B cell (primary cell): Measurements from ENCODE around the gene ARHGAP33. TPM values are rescaled to one million over a fixed set of nuclear protein-coding genes. Genes with fewer than 3 reads are reported as not detected.

ENCODE experiments used
- ATAC-seq: fragments of 200-7000 bp; cut with Tn5 transposase; one replicate; pipeline ENCODE4 v1.10.0; 2021; ENCODE audit warnings: low read depth, mild to moderate bottlenecking, moderate number of reproducible peaks, moderate library complexity
- CTCF ChIA-PET: fragments of 350-600 bp; sonication (Branson Sonifier 250); formaldehyde crosslinking; loops from one replicate; lab custom pipeline; 2021; ENCODE audit warnings: antibody characterized with exemption, inconsistent platforms; lab: Charles Lee
- POLR2A ChIA-PET: fragments of 350-600 bp; sonication (Branson Sonifier 250); formaldehyde crosslinking; loops from one replicate; lab custom pipeline; 2021; ENCODE audit warnings: antibody characterized with exemption; lab: Charles Lee
- DNase-seq: peaks from one replicate; pipeline ENCODE4 v3.0.0; 2013
- H2AFZ ChIP-seq: 2 replicates; pipeline ENCODE4 v1.6.1; 2012; ENCODE audit warnings: mild to moderate bottlenecking, low read depth, low read length; ENCODE audit not compliant: insufficient read depth, poor library complexity, severe bottlenecking
- H3K27ac ChIP-seq, 2 donors: 1 replicate in 1 of 2; 2 replicates in 1 of 2; pipeline ENCODE4 v1.5.1; 2012 to 2013; ENCODE audit warnings: low read length in 2 of 2, mild to moderate bottlenecking in 2 of 2, moderate library complexity in 1 of 2
- H3K27me3 ChIP-seq, 4 experiments: fragments of 200-600 bp in 1 of 4; sonication (generic) in 1 of 4; replicated peaks in 1 of 4; 1 replicate in 2 of 4; 2 replicates in 2 of 4; pipeline versions ENCODE4 v1.6.1 to v1.7.0; 2013 to 2016; ENCODE audit warnings: low read length in 3 of 4, mild to moderate bottlenecking in 2 of 4, mixed read lengths in 1 of 4, moderate library complexity in 1 of 4; ENCODE audit not compliant: insufficient read depth in 4 of 4, control insufficient read depth in 3 of 4; ENCODE audit errors: control extremely low read depth in 1 of 4
- H3K36me3 ChIP-seq, 2 experiments: replicated peaks in 1 of 2; 1 replicate in 1 of 2; 2 replicates in 1 of 2; pipeline versions ENCODE4 v1.6.1 to v1.7.1; 2013; ENCODE audit warnings: low read length in 1 of 2; ENCODE audit not compliant: insufficient read depth in 2 of 2, control insufficient read depth in 1 of 2; ENCODE audit errors: control extremely low read depth in 1 of 2, extremely low read depth in 1 of 2
- H3K4me1 ChIP-seq, 2 donors: fragments of 200-600 bp in 1 of 2; sonication (generic) in 1 of 2; 1 replicate in 1 of 2; 2 replicates in 1 of 2; pipeline versions ENCODE4 v1.5.1 to v1.6.1; 2013 to 2017; ENCODE audit warnings: low read length in 2 of 2; ENCODE audit not compliant: control insufficient read depth in 2 of 2, insufficient read depth in 2 of 2
- H3K4me2 ChIP-seq: replicated peaks from 2 replicates; pipeline ENCODE3; 2012; ENCODE audit warnings: mild to moderate bottlenecking, low read depth, low read length; ENCODE audit not compliant: poor library complexity, severe bottlenecking
- H3K4me3 ChIP-seq, 5 experiments: fragments of 200-600 bp in 1 of 5; sonication (generic) in 1 of 5; 1 replicate in 3 of 5; 2 replicates in 2 of 5; pipeline versions ENCODE4 v1.5.1 to v1.7.0; 2011 to 2016; ENCODE audit warnings: low read length in 4 of 5, mild to moderate bottlenecking in 4 of 5, low read depth in 2 of 5, control low read depth in 1 of 5, moderate library complexity in 1 of 5; ENCODE audit not compliant: insufficient read depth in 1 of 5; ENCODE audit errors: control extremely low read depth in 1 of 5, extremely low read depth in 1 of 5
- H3K79me2 ChIP-seq: fragments of 200-600 bp; sonication (generic); one replicate; pipeline ENCODE4 v1.6.0; 2016; ENCODE audit warnings: low read length; ENCODE audit not compliant: control insufficient read depth, insufficient read depth
- H3K9ac ChIP-seq: fragments of 200-600 bp; sonication (generic); 2 replicates; pipeline ENCODE4 v1.6.1; 2017; ENCODE audit warnings: mild to moderate bottlenecking, low read length, moderate library complexity
- H3K9me3 ChIP-seq, 3 donors: one replicate each; pipeline versions ENCODE4 v1.6.1 to v1.7.1; 2013; ENCODE audit warnings: low read length in 2 of 3; ENCODE audit not compliant: control insufficient read depth in 2 of 3, insufficient read depth in 1 of 3; ENCODE audit errors: control extremely low read depth in 1 of 3
- H4K20me1 ChIP-seq: 2 replicates; pipeline ENCODE4 v1.6.0; 2012; ENCODE audit warnings: mild to moderate bottlenecking, low read length; ENCODE audit not compliant: insufficient read depth, control insufficient read depth, poor library complexity, severe bottlenecking
- H3K27ac Mint-ChIP-seq: one replicate; pipeline ENCODE4 v1.8.0; 2021; ENCODE audit warnings: mixed read lengths
- H3K27me3 Mint-ChIP-seq: one replicate; pipeline ENCODE4 v1.8.0; 2021; ENCODE audit warnings: mixed read lengths
- H3K4me1 Mint-ChIP-seq: one replicate; pipeline ENCODE4 v1.8.0; 2021; ENCODE audit warnings: mixed read lengths
- H3K4me3 Mint-ChIP-seq: one replicate; pipeline ENCODE4 v1.8.0; 2021; ENCODE audit warnings: mixed read lengths
- H3K9me3 Mint-ChIP-seq: one replicate; pipeline ENCODE4 v1.8.0; 2022; ENCODE audit warnings: mixed read lengths; ENCODE audit not compliant: insufficient read depth
- EZH2 ChIP-seq: IDR thresholded peaks from 2 replicates; pipeline ENCODE4 v1.6.1; 2012; ENCODE audit warnings: borderline replicate concordance, low read depth, mild to moderate bottlenecking, moderate library complexity, low read length; ENCODE audit not compliant: insufficient read depth, poor library complexity, severe bottlenecking
- WGBS: methylation state at CpG from one replicate; pipeline ENCODE4 v1.1.5; 2013; ENCODE audit warnings: missing lambda C conversion rate; ENCODE audit not compliant: insufficient coverage; 5-methylcytosine and 5-hydroxymethylcytosine counted together
- intact Hi-C: fragments of 100-400 bp; cut with micrococcal nuclease; formaldehyde crosslinking; loops from one replicate; pipeline ENCODE4 v1.10.0; 2022
- polyA plus RNA-seq: library from polyadenylated mRNA; depleted of rRNA; stranded (reverse); fragments of >200 nt; gene quantifications from 2 replicates; pipeline ENCODE4 v1.2.3, GENCODE V29; 2012
- total RNA-seq, 2 donors: library from RNA; stranded (reverse); fragments of 120-200 nt in 1 of 2; gene quantifications; 1 replicate in 1 of 2; 2 replicates in 1 of 2; pipeline versions ENCODE4 v1.2.3 to v1.2.4, GENCODE V29; 2013 to 2022
- TF ChIP-seq, protein P1 (sequence below): fragments of 200-600 bp; IDR thresholded peaks from one replicate; pipeline ENCODE4 v1.8.0; 2022; ENCODE audit warnings: antibody characterized with exemption, mild to moderate bottlenecking

Gene ARHGAP33
- total and polyA plus RNA-seq, 2 donors (not counting 1 experiment from before 2014, with no cell fraction given) = 18.2 to 27.8 TPM

DNA sequence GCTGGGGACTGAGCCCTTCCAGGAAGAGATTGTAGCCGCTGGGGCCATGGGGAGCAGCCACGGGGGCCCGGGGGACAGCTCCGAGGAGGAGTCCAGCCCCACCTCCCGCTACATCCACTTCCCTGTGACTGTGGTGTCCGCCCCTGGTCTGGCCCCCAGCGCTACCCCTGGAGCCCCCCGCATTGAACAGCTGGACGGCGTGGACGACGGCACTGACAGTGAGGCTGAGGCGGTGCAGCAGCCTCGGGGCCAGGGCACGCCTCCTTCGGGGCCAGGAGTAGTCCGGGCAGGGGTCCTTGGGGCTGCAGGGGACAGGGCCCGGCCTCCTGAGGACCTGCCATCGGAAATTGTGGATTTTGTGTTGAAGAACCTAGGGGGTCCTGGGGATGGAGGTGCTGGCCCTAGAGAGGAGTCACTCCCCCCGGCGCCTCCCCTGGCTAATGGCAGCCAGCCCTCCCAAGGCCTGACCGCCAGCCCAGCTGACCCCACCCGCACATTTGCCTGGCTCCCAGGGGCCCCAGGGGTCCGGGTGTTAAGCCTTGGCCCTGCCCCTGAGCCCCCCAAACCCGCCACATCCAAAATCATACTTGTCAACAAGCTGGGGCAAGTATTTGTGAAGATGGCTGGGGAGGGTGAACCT lies 42.7 kb upstream of the ARHGAP33 start:
- Histone ChIP-seq H4K20me1 (peaks cover 42% of the 10 kb centered on the region), H3K4me3 (no peak overlapping the region), H3K27ac (no peak overlapping the region), H3K4me1 (peaks cover 7 to 13% of the 10 kb centered on the region in 2 donors), H2AFZ (no peak overlapping the region), H3K9ac (no peak overlapping the region), H3K36me3 (peaks cover 5 to 82% of the 10 kb centered on the region in 2 experiments), H3K4me2 (no peak overlapping the region), H3K79me2 (peaks cover 42% of the 10 kb centered on the region), H3K27me3 (no peaks in the 10 kb centered on the region), H3K9me3 (no peaks in the 10 kb centered on the region)
- Mint-ChIP-seq H3K9me3 (no peaks in the 10 kb centered on the region), H3K27me3 (no peaks in the 10 kb centered on the region), H3K4me1 (peaks cover 19% of the 10 kb centered on the region), H3K27ac (no peak overlapping the region), H3K4me3 (no peak overlapping the region)
- intact Hi-C loops = no loop called here
- POLR2A ChIA-PET = interaction anchor here (0.7 kb wide), 1 partner anchor 8 kb away, joined by 3 read pairs; no protein-coding TSS in a partner anchor
- TF ChIP-seq, protein P1, sequence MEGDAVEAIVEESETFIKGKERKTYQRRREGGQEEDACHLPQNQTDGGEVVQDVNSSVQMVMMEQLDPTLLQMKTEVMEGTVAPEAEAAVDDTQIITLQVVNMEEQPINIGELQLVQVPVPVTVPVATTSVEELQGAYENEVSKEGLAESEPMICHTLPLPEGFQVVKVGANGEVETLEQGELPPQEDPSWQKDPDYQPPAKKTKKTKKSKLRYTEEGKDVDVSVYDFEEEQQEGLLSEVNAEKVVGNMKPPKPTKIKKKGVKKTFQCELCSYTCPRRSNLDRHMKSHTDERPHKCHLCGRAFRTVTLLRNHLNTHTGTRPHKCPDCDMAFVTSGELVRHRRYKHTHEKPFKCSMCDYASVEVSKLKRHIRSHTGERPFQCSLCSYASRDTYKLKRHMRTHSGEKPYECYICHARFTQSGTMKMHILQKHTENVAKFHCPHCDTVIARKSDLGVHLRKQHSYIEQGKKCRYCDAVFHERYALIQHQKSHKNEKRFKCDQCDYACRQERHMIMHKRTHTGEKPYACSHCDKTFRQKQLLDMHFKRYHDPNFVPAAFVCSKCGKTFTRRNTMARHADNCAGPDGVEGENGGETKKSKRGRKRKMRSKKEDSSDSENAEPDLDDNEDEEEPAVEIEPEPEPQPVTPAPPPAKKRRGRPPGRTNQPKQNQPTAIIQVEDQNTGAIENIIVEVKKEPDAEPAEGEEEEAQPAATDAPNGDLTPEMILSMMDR = no peak
- TF ChIP-seq EZH2 = no peak
- no peak for ATAC-seq
- no peak for DNase-seq
- 100% methylated on average over 22 of the region's 25 CpGs for WGBS
- CTCF ChIA-PET = interaction anchor here (1.0 kb wide), 1 partner anchor 8 kb away, joined by 4 read pairs; no protein-coding TSS in a partner anchor
